Adrenal gland (tissue), 5 donors: ENCODE results near the gene SH3D19.

Source experiments
- POLR2A ChIP-seq, 2 donors: fragments of 450-650 bp; IDR thresholded peaks; one replicate each; pipeline ENCODE4 v1.6.1; 2017; ENCODE audit warnings: antibody characterized with exemption in 2 of 2, mild to moderate bottlenecking in 2 of 2, moderate library complexity in 1 of 2
- TF ChIP-seq, protein P1 (sequence below), 6 experiments: fragments of 450-650 bp in 4 of 6; fragments of 200-600 bp in 2 of 6; sonication (generic) in 1 of 6; IDR thresholded peaks; 1 replicate in 5 of 6; 2 replicates in 1 of 6; pipeline versions ENCODE4 v1.5.1 to v1.8.0; 2016 to 2021; ENCODE audit warnings: antibody characterized with exemption in 6 of 6, mild to moderate bottlenecking in 2 of 6, moderate library complexity in 1 of 6
- donor health status: DM: no; HTN: no; CAD: no.

DNA sequence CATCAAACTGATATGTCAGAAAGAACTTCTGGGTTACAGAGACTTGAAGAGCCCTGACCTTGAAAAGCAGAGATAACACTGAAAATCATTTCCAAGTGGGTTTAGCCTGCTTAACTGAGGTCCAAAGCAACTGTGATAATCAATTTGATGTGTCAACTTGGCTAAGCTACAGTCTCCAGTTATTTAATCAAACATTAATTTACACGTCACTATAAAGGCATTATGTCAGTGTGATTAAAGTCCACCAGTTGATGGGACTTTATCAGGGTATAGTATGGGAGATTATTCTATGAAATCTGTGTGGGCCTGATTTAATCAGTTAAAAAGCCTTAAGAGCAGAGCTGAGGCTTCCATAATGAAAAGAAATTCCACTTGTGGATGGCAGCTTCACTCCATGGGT lies 117.5 kb downstream of the SH3D19 start:
- TF ChIP-seq, protein P1, sequence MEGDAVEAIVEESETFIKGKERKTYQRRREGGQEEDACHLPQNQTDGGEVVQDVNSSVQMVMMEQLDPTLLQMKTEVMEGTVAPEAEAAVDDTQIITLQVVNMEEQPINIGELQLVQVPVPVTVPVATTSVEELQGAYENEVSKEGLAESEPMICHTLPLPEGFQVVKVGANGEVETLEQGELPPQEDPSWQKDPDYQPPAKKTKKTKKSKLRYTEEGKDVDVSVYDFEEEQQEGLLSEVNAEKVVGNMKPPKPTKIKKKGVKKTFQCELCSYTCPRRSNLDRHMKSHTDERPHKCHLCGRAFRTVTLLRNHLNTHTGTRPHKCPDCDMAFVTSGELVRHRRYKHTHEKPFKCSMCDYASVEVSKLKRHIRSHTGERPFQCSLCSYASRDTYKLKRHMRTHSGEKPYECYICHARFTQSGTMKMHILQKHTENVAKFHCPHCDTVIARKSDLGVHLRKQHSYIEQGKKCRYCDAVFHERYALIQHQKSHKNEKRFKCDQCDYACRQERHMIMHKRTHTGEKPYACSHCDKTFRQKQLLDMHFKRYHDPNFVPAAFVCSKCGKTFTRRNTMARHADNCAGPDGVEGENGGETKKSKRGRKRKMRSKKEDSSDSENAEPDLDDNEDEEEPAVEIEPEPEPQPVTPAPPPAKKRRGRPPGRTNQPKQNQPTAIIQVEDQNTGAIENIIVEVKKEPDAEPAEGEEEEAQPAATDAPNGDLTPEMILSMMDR (IDR thresholded peaks at IDR 0.05), result no peak
- no peak for TF ChIP-seq POLR2A (IDR thresholded peaks at IDR 0.05)
